ENCODE results near the gene GPR153.
A peak's percentile ranks its signal among the peaks of the same experiment; 100 is the strongest.

GPR153 gene

DNA sequence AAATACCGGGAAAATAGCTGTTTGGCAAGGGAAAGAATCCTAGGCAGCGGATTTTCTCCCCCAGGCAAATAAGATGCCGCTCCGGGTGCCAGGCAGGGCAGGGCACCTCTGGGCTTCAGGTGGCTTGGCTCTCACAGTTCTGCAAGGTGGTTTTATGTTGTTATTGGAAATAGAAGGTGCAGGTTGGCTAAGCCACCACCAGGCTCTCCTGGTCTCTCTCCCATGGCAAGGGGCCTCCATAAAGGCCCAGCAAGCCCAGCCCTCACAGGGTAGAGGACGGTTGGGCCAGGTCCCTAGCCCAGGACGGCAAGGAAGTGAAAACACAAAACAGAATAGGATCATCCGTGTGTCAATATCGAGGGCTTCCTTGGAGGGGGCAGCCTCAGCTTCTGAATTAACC is 37.6 kb upstream of the GPR153 start:
- Histone ChIP-seq H3K4me3 (ENCODE audit: low read length in 2 of 2) (no peak overlapping the region), H3K4me1 (ENCODE audit: control insufficient read depth in 2 of 2, insufficient read depth in 1 of 2, low read depth in 1 of 2, low read length in 2 of 2) (no peaks in the 10 kb centered on the region), H3K14ac (ENCODE audit: low read length) (no peak overlapping the region), H2AFZ (ENCODE audit: low read length) (no peak overlapping the region), H3K4me2 (ENCODE audit: insufficient read depth, low read length, poor library complexity, severe bottlenecking) (no peak overlapping the region), H4K91ac (ENCODE audit: low read depth, low read length, poor library complexity) (no peak overlapping the region), H2BK12ac (ENCODE audit: low read length) (no peak overlapping the region), H3K9ac (ENCODE audit: low read depth, low read length, poor library complexity) (no peak overlapping the region), H3K23ac (ENCODE audit: low read depth, low read length, poor library complexity) (peak overlapping the region; percentile 74), H3K79me1 (ENCODE audit: low read depth, low read length) (no peaks in the 10 kb centered on the region), H3K36me3 (replicated peaks in 1 of 2; ENCODE audit: control insufficient read depth in 2 of 2, insufficient read depth in 2 of 2, low read length in 2 of 2) (peaks cover 17 to 60% of the 10 kb centered on the region in 2 donors), H3K4ac (ENCODE audit: low read length) (no peak overlapping the region), H4K8ac (ENCODE audit: low read depth, low read length) (no peak overlapping the region), H3K18ac (ENCODE audit: low read length) (no peak overlapping the region), H2BK5ac (ENCODE audit: low read length) (no peak overlapping the region), H2BK120ac (ENCODE audit: low read depth, low read length) (no peak overlapping the region), H3K27me3 (ENCODE audit: control insufficient read depth in 3 of 3, insufficient read depth in 3 of 3, low read depth in 1 of 3, low read length in 3 of 3) (no peaks in the 10 kb centered on the region), H3K27ac (replicated peaks; ENCODE audit: low read length) (no peak overlapping the region), H2BK15ac (ENCODE audit: low read length) (no peak overlapping the region), H2AK5ac (ENCODE audit: low read depth, low read length) (no peak overlapping the region), H3K9me3 (replicated peaks in 1 of 2; ENCODE audit: control insufficient read depth in 2 of 2, insufficient read depth in 1 of 2, low read depth in 1 of 2, low read length in 2 of 2) (no peaks in the 10 kb centered on the region)
- no CpG with 5 or more reads among the region's 8 CpGs for WGBS, 2 donors (ENCODE audit: extremely low coverage in 2 of 2, insufficient read length in 2 of 2, insufficient replicate concordance in 1 of 2)
- DNase-seq (ENCODE audit: low spot score), result no peak

DNA sequence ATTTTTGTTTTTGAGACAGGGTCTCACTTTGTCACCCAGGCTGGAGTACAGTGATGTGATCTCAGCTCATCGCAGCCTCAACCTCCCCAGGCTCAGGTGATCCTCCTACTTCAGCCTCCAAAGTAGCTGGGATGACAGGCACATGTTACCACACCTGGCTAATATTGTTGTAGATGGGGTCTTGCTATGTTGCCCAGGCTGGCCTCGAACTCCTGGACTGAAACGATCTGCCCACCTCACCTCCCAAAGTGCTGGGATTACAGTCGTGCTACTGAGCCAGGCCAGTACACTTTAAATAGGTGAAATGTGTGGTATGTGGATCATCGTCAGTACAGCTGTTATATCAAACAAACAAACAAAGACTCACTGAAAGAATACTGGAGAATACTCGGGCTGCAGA is 35.0 kb upstream of the GPR153 start:
- Histone ChIP-seq H3K18ac (ENCODE audit: low read length) (no peak overlapping the region), H3K4me2 (ENCODE audit: insufficient read depth, low read length, poor library complexity, severe bottlenecking) (no peak overlapping the region), H4K8ac (ENCODE audit: low read depth, low read length) (no peak overlapping the region), H3K27ac (replicated peaks; ENCODE audit: low read length) (no peak overlapping the region), H3K4ac (ENCODE audit: low read length) (no peak overlapping the region), H2BK12ac (ENCODE audit: low read length) (no peak overlapping the region), H2BK5ac (ENCODE audit: low read length) (no peak overlapping the region), H3K23ac (ENCODE audit: low read depth, low read length, poor library complexity) (no peak overlapping the region), H2AK5ac (ENCODE audit: low read depth, low read length) (no peak overlapping the region), H3K27me3 (ENCODE audit: control insufficient read depth in 3 of 3, insufficient read depth in 3 of 3, low read depth in 1 of 3, low read length in 3 of 3) (no peaks in the 10 kb centered on the region), H3K4me3 (ENCODE audit: low read length in 2 of 2) (no peak overlapping the region), H3K9ac (ENCODE audit: low read depth, low read length, poor library complexity) (no peak overlapping the region), H2BK15ac (ENCODE audit: low read length) (no peak overlapping the region), H3K79me1 (ENCODE audit: low read depth, low read length) (no peaks in the 10 kb centered on the region), H4K91ac (ENCODE audit: low read depth, low read length, poor library complexity) (no peak overlapping the region), H2BK120ac (ENCODE audit: low read depth, low read length) (no peak overlapping the region), H2AFZ (ENCODE audit: low read length) (no peak overlapping the region), H3K4me1 (ENCODE audit: control insufficient read depth in 2 of 2, insufficient read depth in 1 of 2, low read depth in 1 of 2, low read length in 2 of 2) (no peaks in the 10 kb centered on the region), H3K36me3 (replicated peaks in 1 of 2; ENCODE audit: control insufficient read depth in 2 of 2, insufficient read depth in 2 of 2, low read length in 2 of 2) (peaks cover 17 to 58% of the 10 kb centered on the region in 2 donors), H3K14ac (ENCODE audit: low read length) (no peak overlapping the region), H3K9me3 (replicated peaks in 1 of 2; ENCODE audit: control insufficient read depth in 2 of 2, insufficient read depth in 1 of 2, low read depth in 1 of 2, low read length in 2 of 2) (no peaks in the 10 kb centered on the region)
- WGBS, 2 donors (ENCODE audit: extremely low coverage in 2 of 2, insufficient read length in 2 of 2, insufficient replicate concordance in 1 of 2), result no CpG with 5 or more reads among the region's 6 CpGs
- no peak for DNase-seq (ENCODE audit: low spot score)

DNA sequence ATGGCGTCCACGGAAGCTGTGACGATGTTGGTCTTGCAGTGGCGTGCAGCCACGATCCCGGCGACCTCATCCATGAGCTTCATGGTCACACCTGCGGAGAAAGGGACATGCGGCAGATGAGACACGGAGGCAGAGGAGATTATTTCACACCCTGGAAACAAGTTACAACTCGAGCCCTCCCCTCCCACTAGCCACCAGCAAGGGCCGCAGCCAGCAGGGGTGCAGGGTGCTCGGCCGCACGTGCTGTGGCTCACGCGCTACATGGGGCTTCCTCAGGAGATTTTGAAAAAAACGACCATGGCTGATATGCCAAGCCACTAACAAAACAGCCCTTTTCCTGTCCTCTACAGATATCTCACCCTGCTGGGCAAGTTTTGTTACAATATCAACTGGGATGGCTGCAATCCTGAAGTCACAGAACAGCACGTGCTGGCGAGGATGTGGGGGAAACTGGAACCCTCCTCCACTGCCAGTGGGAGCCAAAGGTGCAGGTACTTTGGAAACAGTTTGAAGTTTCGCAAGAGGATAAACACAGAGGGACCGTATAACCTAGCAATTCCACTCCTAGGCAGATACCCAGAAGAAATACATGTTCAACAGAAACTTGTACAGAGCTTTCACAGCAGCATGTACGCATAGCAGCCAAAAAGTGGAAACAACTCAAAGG is 34.1 kb upstream of the GPR153 start:
- no peaks in the 10 kb centered on the region for H3K9me3 ChIP-seq (replicated peaks in 1 of 2; ENCODE audit: control insufficient read depth in 2 of 2, insufficient read depth in 1 of 2, low read depth in 1 of 2, low read length in 2 of 2)
- H3K9ac ChIP-seq (ENCODE audit: low read depth, low read length, poor library complexity), result no peak overlapping the region
- no CpG with 5 or more reads among the region's 23 CpGs for WGBS, 2 donors (ENCODE audit: extremely low coverage in 2 of 2, insufficient read length in 2 of 2, insufficient replicate concordance in 1 of 2)
- no peak overlapping the region for H3K4me2 ChIP-seq (ENCODE audit: insufficient read depth, low read length, poor library complexity, severe bottlenecking)
- peaks cover 15 to 63% of the 10 kb centered on the region in 2 donors for H3K36me3 ChIP-seq (replicated peaks in 1 of 2; ENCODE audit: control insufficient read depth in 2 of 2, insufficient read depth in 2 of 2, low read length in 2 of 2)
- no peak overlapping the region for H2BK5ac ChIP-seq (ENCODE audit: low read length)
- no peak overlapping the region for H4K91ac ChIP-seq (ENCODE audit: low read depth, low read length, poor library complexity)
- no peak overlapping the region for H2BK120ac ChIP-seq (ENCODE audit: low read depth, low read length)
- no peak overlapping the region for H2AFZ ChIP-seq (ENCODE audit: low read length)
- no peak overlapping the region for H3K4ac ChIP-seq (ENCODE audit: low read length)
- no peak overlapping the region for H3K14ac ChIP-seq (ENCODE audit: low read length)
- no peak overlapping the region for H3K27ac ChIP-seq (replicated peaks; ENCODE audit: low read length)
- peak overlapping the region; percentile 6 for H3K23ac ChIP-seq (ENCODE audit: low read depth, low read length, poor library complexity)
- H3K4me1 ChIP-seq (ENCODE audit: control insufficient read depth in 2 of 2, insufficient read depth in 1 of 2, low read depth in 1 of 2, low read length in 2 of 2), result no peaks in the 10 kb centered on the region
- H2AK5ac ChIP-seq (ENCODE audit: low read depth, low read length), result no peak overlapping the region
- no peak overlapping the region for H4K8ac ChIP-seq (ENCODE audit: low read depth, low read length)
- no peak overlapping the region for H3K4me3 ChIP-seq (ENCODE audit: low read length in 2 of 2)
- H2BK12ac ChIP-seq (ENCODE audit: low read length), result no peak overlapping the region
- no peak overlapping the region for H2BK15ac ChIP-seq (ENCODE audit: low read length)
- no peaks in the 10 kb centered on the region for H3K27me3 ChIP-seq (ENCODE audit: control insufficient read depth in 3 of 3, insufficient read depth in 3 of 3, low read depth in 1 of 3, low read length in 3 of 3)
- no peak for DNase-seq (ENCODE audit: low spot score)
- no peak overlapping the region for H3K18ac ChIP-seq (ENCODE audit: low read length)
- no peaks in the 10 kb centered on the region for H3K79me1 ChIP-seq (ENCODE audit: low read depth, low read length)

DNA sequence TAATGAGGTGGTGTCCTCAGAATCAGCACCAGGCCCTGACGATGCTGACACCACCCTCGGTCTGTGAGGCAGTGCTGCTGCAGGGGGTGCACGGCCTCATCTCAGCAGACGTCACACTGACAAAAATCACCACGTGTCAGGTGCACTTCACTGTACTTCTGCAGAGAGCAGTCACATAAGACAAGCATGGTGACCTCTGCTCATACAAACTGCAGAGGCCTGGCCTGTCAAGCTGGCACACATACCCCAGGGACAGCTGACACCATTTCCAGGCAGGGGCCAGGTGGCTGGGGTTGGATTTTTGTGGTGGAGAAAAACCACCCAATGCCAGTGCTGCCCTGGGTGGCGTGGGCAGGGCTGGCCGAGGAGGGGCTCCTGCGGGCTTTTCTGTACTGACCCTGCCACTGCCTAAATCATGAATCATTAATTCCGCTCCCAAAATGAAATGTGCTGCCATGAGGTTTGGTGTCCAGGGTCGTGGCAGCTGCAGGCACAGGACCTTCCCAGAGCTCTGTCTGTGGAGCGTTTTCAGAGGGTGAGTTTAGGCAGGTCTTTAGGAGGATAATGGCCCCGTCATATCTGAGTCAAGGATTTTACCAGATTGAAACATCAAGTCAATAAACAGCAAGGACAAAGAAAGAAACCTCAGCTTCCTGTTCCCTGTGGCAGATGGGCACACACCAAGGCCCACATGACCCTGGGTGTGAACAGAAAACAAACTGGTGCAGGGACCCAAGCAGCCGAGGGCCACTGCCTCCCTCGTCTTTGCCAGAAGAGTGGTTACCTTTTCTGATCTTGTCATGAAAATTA is 33.4 kb upstream of the GPR153 start:
- Histone ChIP-seq H4K8ac (ENCODE audit: low read depth, low read length) (no peak overlapping the region), H3K27me3 (ENCODE audit: control insufficient read depth in 3 of 3, insufficient read depth in 3 of 3, low read depth in 1 of 3, low read length in 3 of 3) (no peaks in the 10 kb centered on the region), H3K9ac (ENCODE audit: low read depth, low read length, poor library complexity) (peak overlapping the region; percentile 34), H3K23ac (ENCODE audit: low read depth, low read length, poor library complexity) (peak overlapping the region; percentile 6), H3K9me3 (replicated peaks in 1 of 2; ENCODE audit: control insufficient read depth in 2 of 2, insufficient read depth in 1 of 2, low read depth in 1 of 2, low read length in 2 of 2) (no peaks in the 10 kb centered on the region), H3K4me2 (ENCODE audit: insufficient read depth, low read length, poor library complexity, severe bottlenecking) (no peak overlapping the region), H2BK12ac (ENCODE audit: low read length) (no peak overlapping the region), H3K4me1 (ENCODE audit: control insufficient read depth in 2 of 2, insufficient read depth in 1 of 2, low read depth in 1 of 2, low read length in 2 of 2) (no peaks in the 10 kb centered on the region), H2BK5ac (ENCODE audit: low read length) (no peak overlapping the region), H3K79me1 (ENCODE audit: low read depth, low read length) (no peaks in the 10 kb centered on the region), H3K36me3 (replicated peaks in 1 of 2; ENCODE audit: control insufficient read depth in 2 of 2, insufficient read depth in 2 of 2, low read length in 2 of 2) (peaks cover 14 to 63% of the 10 kb centered on the region in 2 donors), H3K18ac (ENCODE audit: low read length) (no peak overlapping the region), H2AFZ (ENCODE audit: low read length) (no peak overlapping the region), H3K27ac (replicated peaks; ENCODE audit: low read length) (no peak overlapping the region), H3K4me3 (ENCODE audit: low read length in 2 of 2) (no peak overlapping the region), H2AK5ac (ENCODE audit: low read depth, low read length) (no peak overlapping the region), H2BK120ac (ENCODE audit: low read depth, low read length) (no peak overlapping the region), H3K4ac (ENCODE audit: low read length) (no peak overlapping the region), H3K14ac (ENCODE audit: low read length) (no peak overlapping the region), H4K91ac (ENCODE audit: low read depth, low read length, poor library complexity) (no peak overlapping the region), H2BK15ac (ENCODE audit: low read length) (no peak overlapping the region)
- DNase-seq (ENCODE audit: low spot score), result no peak
- no CpG with 5 or more reads among the region's 14 CpGs for WGBS, 2 donors (ENCODE audit: extremely low coverage in 2 of 2, insufficient read length in 2 of 2, insufficient replicate concordance in 1 of 2)
